Bronchial epithelial cell (primary cell): ENCODE results near the gene MYO1C. TPM values are rescaled to one million over a fixed set of nuclear protein-coding genes. Genes with fewer than 3 reads are reported as not detected.
"Not testable (repeated sequence)": the region's sequence is repeated elsewhere in the genome, so short reads cannot be mapped to it uniquely, and the experiment has no call there.

Experiments
- DNase-seq: peaks from one replicate; pipeline ENCODE4 v3.0.0-alpha.2; 2010; ENCODE audit warnings: low read depth
- FAIRE-seq: peaks from 2 replicates; lab custom pipeline; 2011; peaks lifted over from hg19 to GRCh38; lab: Jason Lieb, UNC
- H3K27me3 ChIP-seq: 2 replicates; pipeline ENCODE4 v1.5.1; 2011; ENCODE audit warnings: low read length; ENCODE audit not compliant: control insufficient read depth, insufficient read depth
- H3K36me3 ChIP-seq: 2 replicates; pipeline ENCODE4 v1.5.1; 2011; ENCODE audit warnings: low read length; ENCODE audit not compliant: control insufficient read depth, insufficient read depth
- H3K4me3 ChIP-seq: 2 replicates; pipeline ENCODE4 v1.5.1; 2011; ENCODE audit warnings: mild to moderate bottlenecking, low read depth, low read length, control low read depth
- CTCF ChIP-seq: IDR thresholded peaks from 2 replicates; pipeline ENCODE4 v1.5.1; 2011; ENCODE audit warnings: mild to moderate bottlenecking, moderate library complexity, low read length, control low read depth, inconsistent platforms; ENCODE audit not compliant: insufficient read depth, severe bottlenecking
- total RNA-seq: library from RNA; depleted of rRNA; stranded (reverse); fragments of >200 nt; gene quantifications from 2 replicates; pipeline ENCODE4 v1.2.1, GENCODE V29; 2014

MYO1C gene
- total RNA-seq, 1 donor from 2014 or later = 80.3 TPM

GRCh38 chr17:1449412-1449967, 43.0 kb downstream of the MYO1C start:
- no peak overlapping the region for H3K4me3 ChIP-seq
- H3K27me3 ChIP-seq = no peaks in the 10 kb centered on the region
- H3K36me3 ChIP-seq = no peaks in the 10 kb centered on the region
- DNase-seq = no peak
- FAIRE-seq = no peak
- TF ChIP-seq CTCF = no peak

- FAIRE-seq = no peak
- Histone ChIP-seq H3K36me3 (no peaks in the 10 kb centered on the region), H3K27me3 (no peaks in the 10 kb centered on the region), H3K4me3 (no peak overlapping the region)
- TF ChIP-seq CTCF = no peak
- DNase-seq = no peak
These were observed 45.4 kb downstream of the MYO1C start for GRCh38 chr17:1447052-1447451.

- Histone ChIP-seq H3K27me3 (no peaks in the 10 kb centered on the region), H3K36me3 (no peaks in the 10 kb centered on the region), H3K4me3 (no peak overlapping the region)
- DNase-seq = no peak
- FAIRE-seq = no peak
- TF ChIP-seq CTCF = no peak
These were observed 46.3 kb downstream of the MYO1C start for GRCh38 chr17:1446201-1446600.

- not testable (repeated sequence) for H3K4me3 ChIP-seq, FAIRE-seq, DNase-seq, H3K27me3 ChIP-seq, H3K36me3 ChIP-seq
These were observed 46.8 kb downstream of the MYO1C start for GRCh38 chr17:1445695-1446094.

GRCh38 chr17:1442721-1443120, 49.8 kb downstream of the MYO1C start:
- H3K4me3 ChIP-seq, H3K36me3 ChIP-seq, FAIRE-seq, DNase-seq, H3K27me3 ChIP-seq: not testable (repeated sequence)

- DNase-seq (no peak), FAIRE-seq (no peak)
- no peak for TF ChIP-seq CTCF
- H3K36me3 ChIP-seq = peaks cover 1% of the 10 kb centered on the region
- no peak overlapping the region for H3K4me3 ChIP-seq
- H3K27me3 ChIP-seq = no peaks in the 10 kb centered on the region
These were observed 50.3 kb downstream of the MYO1C start for GRCh38 chr17:1442187-1442586.

GRCh38 chr17:1440921-1441320, 51.6 kb downstream of the MYO1C start:
- no peak for TF ChIP-seq CTCF
- H3K36me3 ChIP-seq = peaks cover 3% of the 10 kb centered on the region
- DNase-seq (no peak), FAIRE-seq (no peak)
- no peaks in the 10 kb centered on the region for H3K27me3 ChIP-seq
- H3K4me3 ChIP-seq = no peak overlapping the region
